GM18868 (cell line): ENCODE measurements around the gene HIVEP2.

Experiments
- ATAC-seq: cut with Tn5 transposase; IDR thresholded peaks from one replicate; pipeline ENCODE4 v1.9.1; 2021; ENCODE audit warnings: mild to moderate bottlenecking, moderate library complexity; ENCODE audit not compliant: unreplicated experiment

HIVEP2 gene

GRCh38 chr6:142796571-142796970 lies 148.4 kb downstream of the HIVEP2 start:
- no peak for ATAC-seq

GRCh38 chr6:142796024-142796423 lies 149.0 kb downstream of the HIVEP2 start:
- no peak for ATAC-seq

- no peak for ATAC-seq
Observed at GRCh38 chr6:142794424-142794823, 150.6 kb downstream of the HIVEP2 start.

- no peak for ATAC-seq
Observed at GRCh38 chr6:142790257-142790656, 154.7 kb downstream of the HIVEP2 start.

GRCh38 chr6:142787422-142787821 lies 157.6 kb downstream of the HIVEP2 start:
- no peak for ATAC-seq

- ATAC-seq = no peak
Observed at GRCh38 chr6:142786476-142786875, 158.5 kb downstream of the HIVEP2 start.

- ATAC-seq = peak; percentile 100
Observed at GRCh38 chr6:142784344-142784743, 160.6 kb downstream of the HIVEP2 start.

- no peak for ATAC-seq
Observed at GRCh38 chr6:142783499-142783898, 161.5 kb downstream of the HIVEP2 start.

GRCh38 chr6:142781129-142781528 lies 163.8 kb downstream of the HIVEP2 start:
- ATAC-seq = no peak

- no peak for ATAC-seq
Observed at GRCh38 chr6:142773859-142774648, 170.9 kb downstream of the HIVEP2 start.

GRCh38 chr6:142773324-142773723 lies 171.7 kb downstream of the HIVEP2 start:
- ATAC-seq = no peak

GRCh38 chr6:142771162-142771561 lies 173.8 kb downstream of the HIVEP2 start:
- ATAC-seq = no peak

- ATAC-seq = no peak
Observed at GRCh38 chr6:142765306-142765705, 179.7 kb downstream of the HIVEP2 start.

- ATAC-seq = no peak
Observed at GRCh38 chr6:142764311-142764710, 180.7 kb downstream of the HIVEP2 start.

- ATAC-seq = no peak
Observed at GRCh38 chr6:142763205-142763604, 181.8 kb downstream of the HIVEP2 start.

- peak; percentile 83 for ATAC-seq
Observed at GRCh38 chr6:142761756-142762155, 183.2 kb downstream of the HIVEP2 start.

GRCh38 chr6:142760152-142760551 lies 184.8 kb downstream of the HIVEP2 start:
- no peak for ATAC-seq

- no peak for ATAC-seq
Observed at GRCh38 chr6:142758629-142759025, 186.3 kb downstream of the HIVEP2 start.

- no peak for ATAC-seq
Observed at GRCh38 chr6:142757852-142758628, 186.9 kb downstream of the HIVEP2 start.

GRCh38 chr6:142756215-142756630 lies 188.8 kb downstream of the HIVEP2 start:
- no peak for ATAC-seq

- ATAC-seq = no peak
Observed at GRCh38 chr6:142753196-142753595, 191.8 kb downstream of the HIVEP2 start.

- no peak for ATAC-seq
Observed at GRCh38 chr6:142752348-142752747, 192.6 kb downstream of the HIVEP2 start.
